Smooth muscle cell (in vitro differentiated cells): ENCODE measurements around the gene TANGO2. TPM values are rescaled to one million over a fixed set of nuclear protein-coding genes. Genes with fewer than 3 reads are reported as not detected.

Experiments
- DNase-seq: peaks from one replicate; lab custom pipeline; 2025; ENCODE audit not compliant: unreplicated experiment; lab: John Stamatoyannopoulos, UW
- H2AFZ ChIP-seq: fragments of 200-600 bp; sonication (generic); 2 replicates; pipeline ENCODE4 v1.6.0; 2016; ENCODE audit warnings: antibody characterized with exemption, low read depth, mild to moderate bottlenecking
- H3F3A ChIP-seq: fragments of 200-600 bp; sonication (generic); 2 replicates; pipeline ENCODE4 v1.6.0; 2017; ENCODE audit warnings: antibody characterized with exemption, low read depth
- H3K27ac ChIP-seq: fragments of 200-600 bp; sonication (generic); 2 replicates; pipeline ENCODE4 v1.5.1; 2016; ENCODE audit warnings: low read depth, mild to moderate bottlenecking
- H3K27me3 ChIP-seq: fragments of 200-600 bp; sonication (generic); 2 replicates; pipeline ENCODE4 v1.6.1; 2016; ENCODE audit warnings: low read depth, mild to moderate bottlenecking
- H3K36me3 ChIP-seq: fragments of 200-600 bp; sonication (generic); 2 replicates; pipeline ENCODE4 v1.5.1; 2016; ENCODE audit warnings: low read depth
- H3K4me1 ChIP-seq: fragments of 200-600 bp; sonication (generic); 2 replicates; pipeline ENCODE4 v1.5.1; 2016; ENCODE audit warnings: low read depth
- H3K4me2 ChIP-seq: fragments of 200-600 bp; sonication (generic); 2 replicates; pipeline ENCODE4 v1.6.0; 2016; ENCODE audit warnings: mild to moderate bottlenecking
- H3K4me3 ChIP-seq: fragments of 200-600 bp; sonication (generic); 2 replicates; pipeline ENCODE4 v1.5.1; 2016; ENCODE audit warnings: mild to moderate bottlenecking
- H3K79me2 ChIP-seq: fragments of 200-600 bp; sonication (generic); 2 replicates; pipeline ENCODE4 v1.6.0; 2016; ENCODE audit warnings: low read depth, mild to moderate bottlenecking
- H3K9ac ChIP-seq: fragments of 200-600 bp; sonication (generic); 2 replicates; pipeline ENCODE4 v1.6.0; 2016; ENCODE audit warnings: low read depth
- H3K9me3 ChIP-seq: fragments of 200-600 bp; sonication (generic); replicated peaks from 2 replicates; pipeline ENCODE4 v1.5.1; 2016; ENCODE audit warnings: low read depth
- H4K20me1 ChIP-seq: fragments of 200-600 bp; sonication (generic); 2 replicates; pipeline ENCODE4 v1.6.0; 2016; ENCODE audit warnings: low read depth
- WGBS: methylation state at CpG from one replicate; pipeline ENCODE4 v1.1.7; 2016; ENCODE audit warnings: low lambda C conversion rate; 5-methylcytosine and 5-hydroxymethylcytosine counted together
- polyA plus RNA-seq: library from polyadenylated mRNA; unstranded; fragments of >200 nt; fragmentation: Nextera tagmentation; extraction: Ambion mirVana; gene quantifications from 2 replicates; pipeline ENCODE4 v1.2.1, GENCODE V29; 2016
- total RNA-seq: library from RNA; depleted of rRNA; stranded (reverse); fragments of >200 nt; gene quantifications from 2 replicates; pipeline ENCODE4 v1.2.3, GENCODE V29; 2014
- TF ChIP-seq, protein P1 (sequence below): fragments of 200-600 bp; sonication (generic); IDR thresholded peaks from 2 replicates; pipeline ENCODE4 v1.5.1; 2017; ENCODE audit warnings: borderline replicate concordance, mild to moderate bottlenecking, antibody characterized with exemption; ENCODE audit not compliant: insufficient read depth, poor library complexity, severe bottlenecking

The TANGO2 gene
- total and polyA plus RNA-seq, 2 experiments from 2014 or later, result 10.8 to 14.7 TPM

DNA sequence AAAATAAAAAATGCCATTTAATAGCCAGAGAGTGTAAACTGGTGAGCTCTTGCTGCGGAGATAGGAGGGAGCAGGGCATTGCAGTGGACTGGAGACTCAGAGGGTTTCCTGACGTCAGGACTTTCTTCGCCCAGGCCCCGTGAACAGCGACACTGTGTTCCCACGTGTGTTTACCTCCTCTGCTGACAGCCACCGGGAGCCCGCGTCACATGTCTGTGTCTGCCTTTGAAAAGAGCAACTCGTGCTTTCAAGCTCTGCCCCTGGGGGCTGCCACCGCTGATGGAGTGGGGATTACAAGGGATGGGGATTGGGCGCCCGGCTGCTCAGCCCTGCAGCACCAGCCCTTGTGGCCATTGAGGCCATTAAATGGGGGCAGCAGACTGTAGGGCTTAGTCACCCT lies 3.3 kb downstream of the TANGO2 start:
- 90% methylated on average over 13 of the region's 13 CpGs for WGBS
- Histone ChIP-seq H3K36me3 (no peaks in the 10 kb centered on the region), H2AFZ (no peak overlapping the region), H3K9me3 (no peaks in the 10 kb centered on the region), H3K4me1 (peaks cover 3% of the 10 kb centered on the region), H3K27me3 (no peaks in the 10 kb centered on the region), H3K4me2 (no peak overlapping the region), H3K9ac (no peak overlapping the region), H3F3A (no peaks in the 10 kb centered on the region), H3K27ac (no peak overlapping the region), H4K20me1 (peaks cover 61% of the 10 kb centered on the region), H3K4me3 (no peak overlapping the region), H3K79me2 (peaks cover 4% of the 10 kb centered on the region)
- DNase-seq, result no peak
- TF ChIP-seq, protein P1, sequence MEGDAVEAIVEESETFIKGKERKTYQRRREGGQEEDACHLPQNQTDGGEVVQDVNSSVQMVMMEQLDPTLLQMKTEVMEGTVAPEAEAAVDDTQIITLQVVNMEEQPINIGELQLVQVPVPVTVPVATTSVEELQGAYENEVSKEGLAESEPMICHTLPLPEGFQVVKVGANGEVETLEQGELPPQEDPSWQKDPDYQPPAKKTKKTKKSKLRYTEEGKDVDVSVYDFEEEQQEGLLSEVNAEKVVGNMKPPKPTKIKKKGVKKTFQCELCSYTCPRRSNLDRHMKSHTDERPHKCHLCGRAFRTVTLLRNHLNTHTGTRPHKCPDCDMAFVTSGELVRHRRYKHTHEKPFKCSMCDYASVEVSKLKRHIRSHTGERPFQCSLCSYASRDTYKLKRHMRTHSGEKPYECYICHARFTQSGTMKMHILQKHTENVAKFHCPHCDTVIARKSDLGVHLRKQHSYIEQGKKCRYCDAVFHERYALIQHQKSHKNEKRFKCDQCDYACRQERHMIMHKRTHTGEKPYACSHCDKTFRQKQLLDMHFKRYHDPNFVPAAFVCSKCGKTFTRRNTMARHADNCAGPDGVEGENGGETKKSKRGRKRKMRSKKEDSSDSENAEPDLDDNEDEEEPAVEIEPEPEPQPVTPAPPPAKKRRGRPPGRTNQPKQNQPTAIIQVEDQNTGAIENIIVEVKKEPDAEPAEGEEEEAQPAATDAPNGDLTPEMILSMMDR, result no peak

DNA sequence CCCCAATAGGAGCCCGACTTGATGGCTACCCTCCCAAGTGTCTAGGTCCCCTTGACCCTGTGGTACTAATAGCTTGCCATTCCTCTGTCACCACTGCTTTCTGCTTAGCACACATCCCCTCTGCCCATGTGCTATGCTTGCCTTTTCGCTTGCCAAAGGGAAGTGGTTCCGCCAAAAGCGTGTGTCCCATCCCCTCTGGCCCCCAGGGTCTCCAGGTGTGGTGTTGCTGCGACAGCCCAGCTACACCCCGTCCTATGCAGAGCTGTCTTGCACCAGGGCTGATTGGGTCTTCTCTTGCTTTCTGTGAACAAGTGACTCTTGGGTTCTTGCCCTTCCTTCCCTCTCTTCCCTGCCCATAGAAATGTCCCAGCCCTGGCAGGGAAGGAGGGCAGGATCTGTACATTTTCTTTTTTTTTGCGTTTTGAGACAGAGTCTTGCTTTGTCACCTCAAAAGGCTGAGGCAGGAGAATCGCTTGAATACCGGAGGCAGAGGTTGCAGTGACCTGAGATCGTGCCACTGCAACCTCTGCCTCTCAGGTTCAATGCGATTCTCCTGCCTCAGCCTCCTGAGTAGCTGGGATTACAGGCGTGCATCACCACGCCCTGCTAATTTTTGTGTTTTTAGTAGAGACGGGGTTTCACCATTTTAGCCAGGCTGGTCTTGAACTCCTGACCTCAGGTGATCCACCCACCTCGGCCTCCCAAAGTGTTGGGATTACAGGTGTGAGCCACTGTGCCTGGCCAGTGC lies 3.9 kb downstream of the TANGO2 start:
- Histone ChIP-seq H3F3A (no peaks in the 10 kb centered on the region), H3K4me2 (no peak overlapping the region), H3K9ac (no peak overlapping the region), H3K36me3 (no peaks in the 10 kb centered on the region), H4K20me1 (peaks cover 67% of the 10 kb centered on the region), H3K4me3 (no peak overlapping the region), H3K79me2 (peaks cover 4% of the 10 kb centered on the region), H3K27me3 (no peaks in the 10 kb centered on the region), H3K4me1 (peaks cover 3% of the 10 kb centered on the region), H3K9me3 (no peaks in the 10 kb centered on the region), H2AFZ (no peak overlapping the region), H3K27ac (no peak overlapping the region)
- no peak for DNase-seq
- TF ChIP-seq, protein P1, result no peak
- 98% methylated on average over 15 of the region's 15 CpGs for WGBS

DNA sequence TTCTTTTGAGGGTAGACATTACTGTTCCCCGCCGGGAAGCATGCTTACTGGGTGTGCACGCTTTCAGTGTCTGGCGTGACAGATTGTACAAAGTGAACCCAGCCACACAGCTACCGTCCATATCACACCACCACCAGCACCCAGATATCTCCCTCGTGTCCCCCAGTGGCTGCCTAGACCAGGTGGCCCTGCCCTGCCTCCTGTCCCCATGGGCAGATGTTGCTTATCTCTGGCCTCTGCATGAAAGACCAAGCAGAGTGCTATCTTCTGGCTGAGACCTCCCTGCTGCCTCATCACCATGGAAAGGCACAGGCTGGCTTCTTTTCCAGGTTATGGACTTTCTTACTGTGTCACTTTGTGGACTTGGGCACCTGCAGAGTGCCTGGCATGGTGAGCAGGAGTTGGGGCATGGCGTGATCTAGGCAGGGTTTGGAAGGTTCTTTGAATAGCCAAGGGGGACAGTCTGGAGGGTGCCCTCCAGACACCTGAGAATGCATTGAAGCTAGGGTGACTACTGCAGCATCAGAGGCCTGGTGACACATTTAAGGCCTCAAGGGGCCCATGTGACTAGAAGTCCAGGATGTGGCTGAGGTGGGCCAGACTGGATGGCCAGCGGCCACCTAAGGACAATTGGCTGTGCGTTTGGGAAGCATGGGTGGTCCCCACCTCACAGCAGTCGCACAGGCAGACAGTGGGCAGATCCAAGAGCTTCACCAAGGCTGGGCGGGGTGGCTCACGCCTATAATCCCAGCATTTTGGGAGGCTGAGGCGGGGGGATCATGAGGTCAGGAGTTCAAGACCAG lies 4.7 kb downstream of the TANGO2 start:
- Histone ChIP-seq H4K20me1 (peaks cover 68% of the 10 kb centered on the region), H3K4me3 (no peak overlapping the region), H3K4me1 (peaks cover 3% of the 10 kb centered on the region), H3K27me3 (no peaks in the 10 kb centered on the region), H3K4me2 (no peak overlapping the region), H3K36me3 (no peaks in the 10 kb centered on the region), H3K9me3 (no peaks in the 10 kb centered on the region), H3K79me2 (peaks cover 4% of the 10 kb centered on the region), H3K9ac (no peak overlapping the region), H2AFZ (no peak overlapping the region), H3F3A (no peaks in the 10 kb centered on the region), H3K27ac (no peak overlapping the region)
- DNase-seq, result no peak
- TF ChIP-seq, protein P1, result no peak
- WGBS, result 97% methylated on average over 13 of the region's 13 CpGs
